NCI-H1436 treated with DMSO at 0.1 percent for 48 hours (cell line): ENCODE data around the gene BCAS4.

Experiments
- DNase-seq: peaks from one replicate; lab custom pipeline; 2025; lab: John Stamatoyannopoulos, UW

BCAS4 gene

GRCh38 chr20:50855498-50856474, 60.9 kb downstream of the BCAS4 start:
- no peak for DNase-seq

- DNase-seq, result no peak
Measured at GRCh38 chr20:50856475-50857041, 61.7 kb downstream of the BCAS4 start.

- no peak for DNase-seq
Measured at GRCh38 chr20:50857348-50857747, 62.5 kb downstream of the BCAS4 start.

- DNase-seq, result no peak
Measured at GRCh38 chr20:50858525-50858924, 63.7 kb downstream of the BCAS4 start.

GRCh38 chr20:50859161-50859560, 64.3 kb downstream of the BCAS4 start:
- no peak for DNase-seq

- no peak for DNase-seq
Measured at GRCh38 chr20:50861012-50861411, 66.2 kb downstream of the BCAS4 start.

- no peak for DNase-seq
Measured at GRCh38 chr20:50862546-50862945, 67.7 kb downstream of the BCAS4 start.

- no peak for DNase-seq
Measured at GRCh38 chr20:50865114-50865513, 70.3 kb downstream of the BCAS4 start.

GRCh38 chr20:50865591-50865990, 70.7 kb downstream of the BCAS4 start:
- DNase-seq, result no peak

GRCh38 chr20:50866036-50866685, 71.3 kb downstream of the BCAS4 start:
- DNase-seq, result no peak

GRCh38 chr20:50866831-50867230, 72.0 kb downstream of the BCAS4 start:
- no peak for DNase-seq

- DNase-seq, result no peak
Measured at GRCh38 chr20:50867805-50868204, 72.9 kb downstream of the BCAS4 start.

GRCh38 chr20:50868509-50869495, 73.9 kb downstream of the BCAS4 start:
- DNase-seq, result no peak

GRCh38 chr20:50870561-50871161, 75.8 kb downstream of the BCAS4 start:
- no peak for DNase-seq

- no peak for DNase-seq
Measured at GRCh38 chr20:50872560-50873425, 77.9 kb downstream of the BCAS4 start.

- no peak for DNase-seq
Measured at GRCh38 chr20:50873585-50873984, 78.7 kb downstream of the BCAS4 start.

- DNase-seq, result no peak
Measured at GRCh38 chr20:50874111-50874757, 79.4 kb downstream of the BCAS4 start.

GRCh38 chr20:50874758-50875665, 80.2 kb downstream of the BCAS4 start:
- DNase-seq, result no peak
